NB4 (cell line): Measurements from ENCODE around the gene CD151.

Experiments
- DNase-seq: peaks from one replicate; pipeline ENCODE4 v3.0.0; 2010; ENCODE audit warnings: low read depth
- H3K4me3 ChIP-seq: one replicate; pipeline ENCODE4 v1.5.1; 2011; ENCODE audit warnings: mild to moderate bottlenecking, low read depth, low read length, moderate library complexity
- CTCF ChIP-seq: IDR thresholded peaks from one replicate; pipeline ENCODE4 v1.5.1; 2012; ENCODE audit warnings: low read depth, low read length
- MAX ChIP-seq: IDR thresholded peaks from 2 replicates; pipeline ENCODE4 v1.6.1; 2011; ENCODE audit warnings: low read depth, low read length
- MYC ChIP-seq: IDR thresholded peaks from 2 replicates; pipeline ENCODE4 v1.6.1; 2011; ENCODE audit warnings: low read depth, low read length
- POLR2A ChIP-seq: IDR thresholded peaks from 2 replicates; pipeline ENCODE4 v1.6.1; 2011; ENCODE audit warnings: mild to moderate bottlenecking; ENCODE audit not compliant: insufficient read length; ENCODE audit errors: extremely low read depth

The CD151 gene

GRCh38 chr11:838441-839279, 5.9 kb downstream of the CD151 start:
- DNase-seq = peak; percentile 60
- H3K4me3 ChIP-seq = no peak overlapping the region
- TF ChIP-seq CTCF (peak; percentile 12), MYC (no peak), MAX (no peak)

GRCh38 chr11:839280-839623, 6.5 kb downstream of the CD151 start:
- no peak for DNase-seq
- no peak for TF ChIP-seq POLR2A
- TF ChIP-seq MYC = no peak
- TF ChIP-seq CTCF = no peak
- TF ChIP-seq MAX = no peak
- H3K4me3 ChIP-seq = no peak overlapping the region

- no peak overlapping the region for H3K4me3 ChIP-seq
- no peak for TF ChIP-seq MYC
- TF ChIP-seq CTCF = peak; percentile 16
- TF ChIP-seq POLR2A = no peak
- DNase-seq = no peak
These were observed 7.3 kb downstream of the CD151 start for GRCh38 chr11:839875-840617.

GRCh38 chr11:841981-842369, 9.2 kb downstream of the CD151 start:
- TF ChIP-seq MYC (no peak), MAX (no peak), POLR2A (no peak), CTCF (no peak)
- DNase-seq = peak; percentile 55
- H3K4me3 ChIP-seq = peak overlapping the region; percentile 89

GRCh38 chr11:842370-843002, 9.7 kb downstream of the CD151 start, which contains the start of the genes POLR2L and TSPAN4:
Gene POLR2L, minus strand, starts transcription at chr11:842529. Its CDS starts 21 bp downstream, at chr11:842508.
Gene TSPAN4, plus strand, starts transcription at chr11:842852. Its CDS starts 7,453 bp downstream, at chr11:850305.
- H3K4me3 ChIP-seq = peak within 1 kb of the TSS; percentile 89
- peak; percentile 91 for DNase-seq
- TF ChIP-seq MYC (peak; percentile 62), CTCF (no peak), POLR2A (peak; percentile 92), MAX (peak; percentile 86)
